Measurements from ENCODE around the gene CFAP221.

Gene CFAP221

DNA sequence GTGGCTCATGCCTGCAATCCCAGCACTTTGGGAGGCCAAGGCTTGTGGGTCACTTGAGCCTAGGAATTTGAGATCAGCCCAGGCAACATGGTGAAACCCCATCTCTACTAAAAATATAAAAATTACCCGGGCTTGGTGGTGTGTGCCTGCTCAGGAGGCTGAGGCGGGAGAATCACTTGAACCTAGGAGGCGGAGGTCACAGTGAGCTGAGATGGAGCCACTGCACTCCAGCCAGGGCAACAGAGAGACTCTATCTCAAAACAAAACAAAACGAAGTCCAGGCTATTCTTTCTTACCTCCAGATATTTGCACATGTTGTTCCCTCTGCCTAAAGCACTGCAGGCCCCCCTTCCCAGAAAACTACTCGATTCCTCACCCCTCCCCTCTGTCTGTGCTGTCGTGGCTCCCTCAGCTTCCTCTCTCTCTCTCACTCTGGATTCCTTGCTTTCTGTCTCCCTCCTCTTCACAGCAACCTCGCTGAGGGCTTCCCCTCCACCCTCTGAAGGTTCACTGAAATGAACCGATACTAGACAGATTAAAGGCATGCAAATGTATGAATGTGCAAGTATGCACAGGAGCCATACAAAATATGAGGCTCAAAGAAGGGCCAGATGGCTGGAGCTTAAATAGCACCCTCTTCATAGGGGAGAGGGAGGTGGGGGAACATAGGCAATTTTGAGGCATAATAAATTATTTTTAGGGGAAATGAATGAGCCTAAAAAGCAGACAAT, 153.2 kb downstream of the CFAP221 start:
- no peaks in the 10 kb centered on the region for H3K36me3 ChIP-seq
- no peak overlapping the region for H3K4me3 ChIP-seq (ENCODE audit: low read depth, low read length)
- peak overlapping the region; percentile 25 for H3K27ac ChIP-seq
- no peaks in the 10 kb centered on the region for H3K9me3 ChIP-seq (ENCODE audit: severe bottlenecking)
- H3K27me3 ChIP-seq (ENCODE audit: insufficient read depth, low read depth, severe bottlenecking): no peaks in the 10 kb centered on the region
- TF ChIP-seq, protein P1, sequence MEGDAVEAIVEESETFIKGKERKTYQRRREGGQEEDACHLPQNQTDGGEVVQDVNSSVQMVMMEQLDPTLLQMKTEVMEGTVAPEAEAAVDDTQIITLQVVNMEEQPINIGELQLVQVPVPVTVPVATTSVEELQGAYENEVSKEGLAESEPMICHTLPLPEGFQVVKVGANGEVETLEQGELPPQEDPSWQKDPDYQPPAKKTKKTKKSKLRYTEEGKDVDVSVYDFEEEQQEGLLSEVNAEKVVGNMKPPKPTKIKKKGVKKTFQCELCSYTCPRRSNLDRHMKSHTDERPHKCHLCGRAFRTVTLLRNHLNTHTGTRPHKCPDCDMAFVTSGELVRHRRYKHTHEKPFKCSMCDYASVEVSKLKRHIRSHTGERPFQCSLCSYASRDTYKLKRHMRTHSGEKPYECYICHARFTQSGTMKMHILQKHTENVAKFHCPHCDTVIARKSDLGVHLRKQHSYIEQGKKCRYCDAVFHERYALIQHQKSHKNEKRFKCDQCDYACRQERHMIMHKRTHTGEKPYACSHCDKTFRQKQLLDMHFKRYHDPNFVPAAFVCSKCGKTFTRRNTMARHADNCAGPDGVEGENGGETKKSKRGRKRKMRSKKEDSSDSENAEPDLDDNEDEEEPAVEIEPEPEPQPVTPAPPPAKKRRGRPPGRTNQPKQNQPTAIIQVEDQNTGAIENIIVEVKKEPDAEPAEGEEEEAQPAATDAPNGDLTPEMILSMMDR (IDR thresholded peaks at IDR 0.05; ENCODE audit: low read depth, low read length): no peak
- no peak for DNase-seq

DNA sequence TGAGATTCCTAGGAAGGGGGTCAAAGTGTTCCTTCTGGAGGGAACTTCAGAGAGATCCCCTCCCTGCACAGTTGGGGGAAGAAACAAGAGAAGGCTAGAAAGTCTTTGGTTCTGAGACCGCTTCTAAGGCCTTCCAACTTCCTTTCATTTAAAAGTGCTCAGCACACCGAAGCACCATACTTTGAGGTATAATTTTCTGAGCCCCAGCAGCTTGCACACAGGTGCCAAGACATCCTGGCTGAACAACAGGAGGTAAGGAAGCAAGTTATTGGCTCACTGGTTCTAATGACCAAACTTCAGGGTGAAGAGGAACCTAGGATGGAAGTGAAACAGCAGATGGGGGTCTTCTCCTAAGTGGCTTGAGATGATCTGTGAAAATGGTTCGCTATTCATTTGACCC, 154.0 kb downstream of the CFAP221 start:
- H3K9me3 ChIP-seq (ENCODE audit: severe bottlenecking): no peaks in the 10 kb centered on the region
- H3K36me3 ChIP-seq: no peaks in the 10 kb centered on the region
- TF ChIP-seq, protein P1 (IDR thresholded peaks at IDR 0.05; ENCODE audit: low read depth, low read length): no peak
- no peak overlapping the region for H3K4me3 ChIP-seq (ENCODE audit: low read depth, low read length)
- DNase-seq: no peak
- H3K27me3 ChIP-seq (ENCODE audit: insufficient read depth, low read depth, severe bottlenecking): no peaks in the 10 kb centered on the region
- peak overlapping the region; percentile 25; the same call in 1 of the 2 replicates for H3K27ac ChIP-seq

DNA sequence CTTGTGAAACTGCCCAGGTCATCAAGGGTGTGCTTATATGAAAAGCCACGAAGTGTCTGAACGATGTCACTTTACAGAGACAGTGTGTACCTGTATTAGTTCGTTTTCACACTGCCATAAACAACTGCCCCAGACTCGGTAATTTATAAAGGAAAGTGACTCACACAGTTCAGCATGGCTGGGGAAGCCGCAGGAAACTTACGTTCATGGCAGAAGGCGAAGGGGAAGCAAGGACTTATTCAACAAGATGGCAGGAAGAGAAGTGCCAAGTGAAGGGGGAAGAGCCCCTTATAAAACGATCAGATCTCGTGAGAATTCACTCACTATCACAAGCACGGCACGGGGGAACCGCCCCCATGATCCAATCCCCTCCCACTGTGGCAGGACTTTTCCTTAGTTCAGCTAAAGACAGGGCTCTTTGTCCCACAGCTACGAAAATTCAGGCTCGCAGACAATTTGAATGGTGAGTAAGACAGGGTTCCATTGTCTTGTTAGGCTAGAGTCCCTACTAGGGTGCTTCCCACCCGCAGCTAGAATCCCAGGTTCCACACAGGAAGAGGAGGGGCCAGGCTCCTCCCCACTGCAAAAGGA, 154.9 kb downstream of the CFAP221 start:
- no peak for DNase-seq
- no peak overlapping the region for H3K27ac ChIP-seq

DNA sequence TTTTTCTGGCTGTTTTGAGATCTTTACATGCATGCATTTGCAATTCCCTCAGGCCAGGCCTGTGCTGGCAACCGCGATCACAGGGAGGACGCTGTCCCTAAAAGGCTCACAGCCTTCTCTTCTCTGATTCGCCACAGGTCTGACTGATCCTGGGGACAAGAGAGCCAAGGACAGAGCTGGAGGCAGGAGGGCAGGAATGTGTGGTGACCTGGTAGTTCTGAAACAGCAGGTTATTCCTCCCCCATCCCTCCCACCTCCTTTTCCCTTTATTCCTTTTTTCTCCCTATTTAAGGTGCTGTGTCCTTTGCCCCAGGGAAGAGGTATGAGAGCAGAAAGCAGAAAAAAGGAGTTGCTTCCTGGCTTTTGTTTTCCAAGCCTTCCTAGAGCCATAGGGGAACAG, 156.6 kb downstream of the CFAP221 start:
- H3K27ac ChIP-seq: no peak overlapping the region
- no peak for DNase-seq
- peaks cover 3% of the 10 kb centered on the region for H3K9me3 ChIP-seq (ENCODE audit: severe bottlenecking)
- H3K27me3 ChIP-seq (ENCODE audit: insufficient read depth, low read depth, severe bottlenecking): no peaks in the 10 kb centered on the region
- TF ChIP-seq, protein P1 (IDR thresholded peaks at IDR 0.05; ENCODE audit: low read depth, low read length): no peak
- H3K36me3 ChIP-seq: no peaks in the 10 kb centered on the region
- H3K4me3 ChIP-seq (ENCODE audit: low read depth, low read length): no peak overlapping the region

More for the DNA sequence above, 154.9 kb downstream of the CFAP221 start:
- TF ChIP-seq, protein P1 (IDR thresholded peaks at IDR 0.05; ENCODE audit: low read depth, low read length): no peak
- H3K36me3 ChIP-seq: no peaks in the 10 kb centered on the region
- no peaks in the 10 kb centered on the region for H3K9me3 ChIP-seq (ENCODE audit: severe bottlenecking)
- H3K27me3 ChIP-seq (ENCODE audit: insufficient read depth, low read depth, severe bottlenecking): no peaks in the 10 kb centered on the region
- H3K4me3 ChIP-seq (ENCODE audit: low read depth, low read length): no peak overlapping the region

DNA sequence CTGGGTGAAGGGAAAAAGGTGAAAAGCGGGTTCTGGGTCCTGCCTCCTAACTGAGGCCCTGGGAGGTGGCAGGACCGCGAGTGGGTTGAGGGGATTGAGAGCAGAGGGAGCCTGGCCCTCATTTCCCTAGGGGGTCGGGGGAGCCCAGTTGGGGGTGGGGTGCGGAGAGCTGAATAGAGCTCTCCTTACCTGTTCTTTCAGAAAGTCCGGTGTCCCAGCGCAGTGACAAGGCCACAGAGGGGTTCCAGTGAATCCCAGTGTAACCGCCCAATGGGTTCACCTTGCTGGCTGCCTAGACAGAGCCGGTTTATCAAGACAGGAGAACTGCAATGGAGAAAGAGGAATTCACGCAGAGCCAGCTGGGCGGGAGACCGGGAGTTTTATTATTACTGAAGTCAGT, 157.1 kb downstream of the CFAP221 start:
- Histone ChIP-seq H3K9me3 (ENCODE audit: severe bottlenecking) (peaks cover 3% of the 10 kb centered on the region), H3K27ac (no peak overlapping the region), H3K36me3 (no peaks in the 10 kb centered on the region), H3K27me3 (ENCODE audit: insufficient read depth, low read depth, severe bottlenecking) (no peaks in the 10 kb centered on the region), H3K4me3 (ENCODE audit: low read depth, low read length) (no peak overlapping the region)
- DNase-seq: no peak
- TF ChIP-seq, protein P1 (IDR thresholded peaks at IDR 0.05; ENCODE audit: low read depth, low read length): no peak

Measured in WERI-Rb-1 (cell line).